Measurements from ENCODE around the gene TNFAIP8L2.

GRCh38 chr1:151165281-151165737 is 8.9 kb downstream of the TNFAIP8L2 start:
- TF ChIP-seq CTCF (IDR thresholded peaks at IDR 0.05): no peak
- TF ChIP-seq RFX5 (IDR thresholded peaks at IDR 0.05): no peak
- no peak for TF ChIP-seq MAX (IDR thresholded peaks at IDR 0.05)
- TF ChIP-seq EP300 (IDR thresholded peaks at IDR 0.05): no peak
- TF ChIP-seq RCOR1 (IDR thresholded peaks at IDR 0.05; ENCODE audit: low read depth, low read length): no peak
- no peak for TF ChIP-seq REST (IDR thresholded peaks at IDR 0.05)
- TF ChIP-seq POLR2A (IDR thresholded peaks at IDR 0.05; ENCODE audit: low read length): no peak
- no peak for TF ChIP-seq ESRRA (IDR thresholded peaks at IDR 0.05; ENCODE audit: borderline replicate concordance, low read length)

Measured in A549 (cell line).